GM21367 (cell line): ENCODE data around the gene P4HA2.

Source experiments
- ATAC-seq: cut with Tn5 transposase; IDR thresholded peaks from one replicate; pipeline ENCODE4 v1.9.1; 2021; ENCODE audit not compliant: unreplicated experiment

The P4HA2 gene

DNA sequence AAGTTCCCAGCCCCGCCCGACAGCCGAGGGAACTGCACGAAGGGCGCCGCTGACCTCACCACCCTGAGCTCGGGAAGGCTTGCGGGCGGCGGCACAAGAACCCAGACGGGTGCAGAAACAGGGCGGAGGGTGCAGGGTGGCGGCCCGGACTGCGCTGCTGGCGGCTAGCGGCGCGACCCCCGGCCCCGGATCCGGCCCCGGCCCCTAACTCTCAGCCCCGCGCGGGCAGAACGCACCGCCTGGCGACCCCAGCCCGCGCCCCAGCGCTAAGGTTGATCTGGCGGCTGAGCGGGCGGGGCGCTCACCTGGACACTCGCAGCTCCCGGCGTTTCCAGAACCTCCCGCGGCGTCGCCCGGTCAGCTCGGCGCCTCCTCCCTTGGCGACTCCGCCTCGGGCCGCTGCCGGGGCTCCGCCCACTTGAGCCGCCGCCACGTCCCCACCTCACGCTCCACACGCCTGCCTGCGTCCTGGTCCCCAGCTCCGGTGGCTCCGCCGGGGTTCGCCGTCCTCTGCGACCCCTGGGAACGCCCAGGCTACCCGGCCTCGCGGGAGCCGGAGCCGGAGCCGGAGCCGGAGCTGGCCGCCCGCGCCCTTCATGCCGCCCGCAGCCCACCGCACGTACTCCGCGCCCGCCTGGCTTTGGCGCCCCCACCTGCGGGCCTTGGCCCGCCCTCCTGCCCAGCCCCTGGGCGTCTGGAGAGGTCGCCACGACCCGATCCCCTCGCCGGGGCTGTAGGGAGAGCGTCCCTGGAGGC lies at the start of gene P4HA2:
Gene P4HA2, minus strand, starts transcription at position 369 of the 756 bp plus-strand sequence. CDS start 9,227 bp downstream, outside the sequence.
- peak; percentile 60 for ATAC-seq

DNA sequence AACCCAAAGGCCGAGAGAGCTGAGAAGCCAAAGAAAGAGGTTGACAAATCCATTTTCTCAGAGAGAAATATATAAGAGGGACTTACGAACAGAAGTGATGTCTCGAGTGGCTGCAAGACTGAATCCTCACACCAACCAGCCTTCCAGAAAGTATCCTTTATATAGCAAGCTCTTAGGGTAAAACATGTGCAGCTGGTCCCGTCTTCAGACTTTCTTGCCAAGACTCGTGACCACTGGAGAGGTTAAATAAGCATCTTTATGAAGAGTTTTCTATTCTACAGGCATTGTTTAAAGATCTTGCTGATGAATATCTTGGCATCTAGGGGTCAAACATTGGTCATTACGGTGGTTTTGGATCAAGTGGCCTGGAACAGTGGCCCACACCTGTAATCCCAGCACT lies 49.6 kb upstream of the P4HA2 start:
- ATAC-seq: no peak

DNA sequence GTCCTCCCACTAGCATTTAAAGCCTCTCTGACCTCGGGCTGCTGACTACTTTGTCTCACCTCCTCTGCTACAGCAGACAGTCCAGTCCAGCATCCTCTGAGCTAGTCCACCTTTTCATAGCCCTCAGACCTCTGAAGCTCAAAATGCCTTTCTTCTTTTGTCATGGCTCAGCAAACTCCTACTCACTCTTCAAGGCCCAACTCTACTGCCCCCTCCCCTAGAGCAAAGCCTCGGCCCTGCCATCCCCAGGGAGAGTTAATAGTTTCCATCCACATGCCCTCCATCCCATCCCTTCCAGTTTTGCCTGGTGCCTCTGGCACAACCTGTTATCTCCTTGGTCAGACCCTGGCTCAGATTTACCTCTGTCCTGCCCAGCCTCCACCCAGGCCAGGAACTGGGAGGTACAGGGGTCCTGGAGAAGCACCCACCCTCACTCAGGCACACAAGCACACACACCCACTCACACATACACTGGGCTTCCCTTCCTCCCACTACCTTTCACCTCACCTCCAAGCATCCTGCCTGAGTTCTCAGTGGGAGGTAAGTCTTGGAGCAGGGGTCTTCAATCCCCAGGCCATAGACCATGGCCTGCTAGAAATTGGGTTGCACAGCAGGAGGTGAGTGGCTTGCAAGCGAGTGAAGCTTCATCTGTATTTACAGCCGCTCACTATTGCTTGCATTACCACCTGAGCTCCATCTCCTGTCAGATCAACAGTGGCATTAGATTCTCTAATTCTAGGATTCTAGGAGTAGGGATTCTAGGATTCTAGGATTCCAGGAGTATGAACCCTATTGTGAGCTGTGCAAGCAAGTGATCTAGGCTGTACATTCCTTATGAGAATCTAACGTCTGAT lies 47.9 kb upstream of the P4HA2 start:
- ATAC-seq: no peak

DNA sequence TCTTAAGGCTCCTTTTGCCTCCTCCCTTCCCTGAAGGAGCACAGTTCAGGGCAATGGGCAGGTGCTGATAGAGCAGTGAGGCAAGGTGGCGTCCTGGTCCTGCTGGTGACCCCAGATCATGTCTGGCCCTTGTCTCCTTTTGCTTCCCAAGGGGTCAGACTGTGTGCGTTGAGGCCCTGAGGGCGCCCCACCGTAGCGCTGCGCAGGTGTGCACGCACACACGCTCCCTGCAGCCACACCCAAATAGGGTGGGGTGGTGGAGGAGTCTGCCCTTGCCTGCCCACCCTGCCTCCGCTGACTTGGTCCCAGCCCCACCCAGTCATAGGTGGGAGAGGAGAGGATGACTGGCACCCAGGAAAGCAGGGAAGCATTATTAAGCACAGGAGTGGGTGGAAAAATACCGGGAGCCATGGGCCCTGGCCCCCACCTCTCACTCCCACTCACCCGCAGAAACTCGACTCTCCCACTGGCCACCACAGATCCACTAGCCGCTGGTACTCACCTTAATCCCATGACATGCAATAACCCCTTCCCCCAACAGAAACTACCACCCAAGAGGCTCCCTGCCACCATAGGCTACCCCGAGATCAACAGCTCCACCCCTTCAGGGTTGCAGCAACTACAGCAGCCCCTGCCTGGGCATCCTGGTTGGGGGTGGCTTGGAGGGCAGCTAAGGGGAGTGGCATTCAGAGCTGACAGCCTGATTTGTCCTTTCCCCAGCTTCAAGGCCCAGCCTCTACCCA lies 46.6 kb upstream of the P4HA2 start:
- no peak for ATAC-seq

DNA sequence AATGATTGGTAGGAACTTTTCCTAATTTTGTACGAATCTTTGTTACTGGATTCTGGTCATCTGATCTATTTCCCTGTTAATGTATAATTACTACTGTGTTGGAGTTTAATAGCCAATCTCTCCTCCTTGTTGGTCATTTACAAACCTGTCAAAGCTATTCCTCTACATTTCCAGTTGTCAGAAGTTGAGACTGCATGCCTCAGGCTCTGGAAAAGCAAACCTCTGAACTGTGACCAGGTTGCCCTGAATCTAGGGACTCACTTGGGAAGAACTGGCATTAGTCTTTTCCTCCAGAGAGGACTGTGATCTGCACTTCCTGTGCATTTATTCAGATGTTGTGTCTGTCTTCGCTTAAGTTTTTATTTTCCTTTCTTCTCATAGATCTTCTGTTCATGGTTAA lies 46.0 kb upstream of the P4HA2 start:
- no peak for ATAC-seq

DNA sequence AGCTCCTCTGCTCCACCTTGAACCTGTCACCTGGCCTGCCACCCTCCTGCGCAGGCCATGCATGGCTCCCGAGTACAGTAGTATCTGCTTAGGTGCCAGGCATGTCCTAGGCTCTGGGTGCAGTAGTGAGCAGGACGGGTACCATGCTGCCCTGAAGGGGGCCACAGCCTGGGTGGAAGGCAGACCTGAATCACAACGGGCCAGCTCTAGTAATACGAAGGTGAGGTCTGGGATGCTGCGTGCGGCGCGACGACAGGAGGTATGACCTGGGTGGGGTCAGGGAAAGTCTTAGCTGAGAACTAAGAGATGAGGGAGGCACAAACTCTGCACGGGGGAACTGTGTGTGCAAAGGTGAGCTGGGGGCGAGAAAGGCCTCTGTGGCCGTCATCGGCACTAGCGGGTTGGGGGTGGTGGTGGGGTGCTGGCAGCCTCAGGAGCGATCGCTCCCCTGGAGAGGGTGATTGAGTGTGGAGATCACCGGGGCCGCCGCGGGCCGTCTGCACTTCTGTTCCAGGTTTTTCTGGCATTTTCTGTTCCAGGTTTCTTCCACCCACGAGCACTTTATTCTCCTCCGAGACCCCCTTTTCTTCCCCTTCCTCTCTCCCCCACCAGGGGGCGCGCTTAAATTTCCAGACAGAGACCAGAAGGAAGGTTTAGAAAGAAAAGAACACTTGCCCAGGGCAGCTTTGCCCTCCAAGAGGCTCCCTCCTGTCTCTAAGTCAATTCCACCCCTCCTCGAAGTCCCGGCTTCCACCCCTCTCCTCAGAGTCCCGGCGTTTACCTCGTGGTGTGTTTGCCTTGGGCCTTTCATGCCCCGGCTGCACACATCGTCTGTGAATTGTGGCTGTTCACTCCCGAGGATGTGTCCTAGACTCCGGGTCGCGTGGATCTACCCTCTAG lies 44.9 kb upstream of the P4HA2 start:
- ATAC-seq: no peak

DNA sequence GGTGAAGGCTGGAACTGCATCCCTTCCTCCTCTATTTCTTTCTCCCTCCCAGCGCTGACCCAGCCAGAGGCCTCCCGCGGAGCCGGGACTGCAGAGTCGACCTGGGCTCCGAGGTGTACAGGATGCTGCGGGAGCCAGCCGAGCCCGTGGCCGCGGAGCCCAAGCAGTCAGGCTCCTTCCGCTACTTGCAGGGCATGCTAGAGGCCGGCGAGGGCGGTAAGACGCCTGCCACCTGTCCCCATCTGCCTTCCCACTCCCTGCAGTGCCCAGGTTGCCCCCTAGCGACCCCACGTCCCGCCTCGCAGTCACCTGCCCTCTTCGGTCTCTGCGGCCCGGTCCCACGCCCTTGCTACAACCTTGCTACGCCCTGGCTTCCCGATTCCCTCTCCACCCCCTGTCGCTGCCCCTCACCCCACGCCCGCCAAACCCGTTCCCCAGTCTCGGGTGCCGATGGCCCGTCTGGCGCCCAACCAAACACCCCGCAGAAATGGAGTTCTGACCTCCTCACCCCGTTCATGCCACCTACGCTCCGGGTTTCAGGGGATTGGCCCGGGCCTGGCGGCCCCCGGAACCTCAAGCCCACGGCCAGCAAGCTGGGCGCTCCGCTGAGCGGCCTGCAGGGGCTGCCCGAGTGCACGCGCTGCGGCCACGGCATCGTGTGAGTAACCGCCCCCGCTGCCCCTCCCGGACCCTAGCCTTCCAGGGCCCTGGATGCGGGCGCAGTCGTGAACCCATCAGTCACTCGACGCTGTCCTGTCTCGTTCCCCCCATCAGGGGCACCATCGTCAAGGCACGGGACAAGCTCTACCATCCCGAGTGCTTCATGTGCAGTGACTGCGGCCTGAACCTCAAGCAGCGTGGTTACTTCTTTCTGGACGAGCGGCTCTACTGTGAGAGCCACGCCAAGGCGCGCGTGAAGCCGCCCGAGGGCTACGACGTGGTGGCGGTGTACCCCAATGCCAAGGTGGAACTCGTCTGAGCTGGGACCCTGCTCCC lies 43.9 kb upstream of the P4HA2 start:
- ATAC-seq: no peak

DNA sequence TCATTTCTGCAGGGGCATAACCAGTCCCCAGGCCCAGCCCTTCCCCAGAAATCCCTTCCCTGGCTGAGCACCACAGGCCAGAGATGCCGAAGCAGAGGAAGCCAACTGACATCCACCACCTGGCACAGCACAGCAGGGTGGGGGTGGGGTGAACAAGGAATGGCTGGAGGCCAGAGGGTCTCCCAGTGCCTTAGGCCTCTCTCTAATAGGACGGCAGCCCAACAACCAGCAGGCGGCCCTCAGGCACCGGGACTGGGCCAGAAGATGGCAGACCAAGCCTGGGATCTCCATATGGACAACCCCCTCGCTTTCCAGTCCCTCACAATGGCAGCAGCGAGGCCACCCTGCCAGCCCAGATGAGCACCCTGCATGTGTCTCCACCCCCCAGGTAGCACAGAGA lies 43.1 kb upstream of the P4HA2 start:
- ATAC-seq: no peak

DNA sequence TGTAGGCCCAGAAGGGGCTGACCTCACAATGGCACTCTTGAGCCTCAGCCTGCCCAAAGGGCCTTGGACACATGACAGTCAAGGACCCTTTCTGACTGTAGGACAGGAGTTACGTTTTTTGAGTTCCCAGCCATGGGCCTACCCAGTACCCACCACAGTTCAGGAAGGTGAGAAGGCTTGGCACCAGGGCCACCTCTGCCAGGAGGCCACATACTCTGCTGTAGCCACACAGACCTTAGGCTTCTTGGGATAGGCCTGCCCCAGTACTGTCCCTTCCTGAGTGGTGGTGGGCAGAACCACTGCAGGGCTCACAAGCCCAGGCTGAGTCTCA lies 42.6 kb upstream of the P4HA2 start:
- no peak for ATAC-seq

DNA sequence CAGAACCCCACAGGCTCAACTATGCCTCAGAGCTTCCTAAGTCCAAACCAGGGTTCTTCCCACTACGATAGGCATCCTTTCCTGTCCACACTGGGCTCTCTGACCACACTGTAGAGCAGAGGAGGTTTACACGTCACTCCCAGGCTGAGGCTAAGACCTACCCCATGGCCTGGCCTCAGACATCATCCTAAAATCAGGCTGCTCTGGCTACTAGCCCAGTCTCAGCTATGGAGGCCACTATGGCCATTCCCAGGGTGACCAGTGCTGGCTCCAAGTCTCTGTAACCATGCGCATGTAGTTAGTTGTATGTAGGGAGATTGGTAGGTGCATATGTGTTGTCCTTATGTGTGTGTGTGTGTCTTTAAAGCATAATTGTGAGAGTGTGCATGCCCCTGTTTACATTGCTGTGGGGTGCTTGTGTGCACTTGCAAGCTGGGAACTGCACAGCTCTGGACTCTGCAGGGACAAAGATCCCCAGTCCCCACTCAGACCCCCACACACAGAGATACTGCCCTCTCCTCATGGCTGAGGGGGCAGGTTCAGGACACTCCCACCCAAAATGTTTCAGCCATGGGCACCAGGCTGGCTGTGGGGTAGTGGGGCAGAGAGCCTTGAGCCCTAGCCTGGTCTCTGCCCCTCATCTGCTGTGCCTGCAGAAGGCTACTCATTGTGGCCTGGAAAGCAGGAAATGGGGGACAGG lies 42.1 kb upstream of the P4HA2 start:
- no peak for ATAC-seq

DNA sequence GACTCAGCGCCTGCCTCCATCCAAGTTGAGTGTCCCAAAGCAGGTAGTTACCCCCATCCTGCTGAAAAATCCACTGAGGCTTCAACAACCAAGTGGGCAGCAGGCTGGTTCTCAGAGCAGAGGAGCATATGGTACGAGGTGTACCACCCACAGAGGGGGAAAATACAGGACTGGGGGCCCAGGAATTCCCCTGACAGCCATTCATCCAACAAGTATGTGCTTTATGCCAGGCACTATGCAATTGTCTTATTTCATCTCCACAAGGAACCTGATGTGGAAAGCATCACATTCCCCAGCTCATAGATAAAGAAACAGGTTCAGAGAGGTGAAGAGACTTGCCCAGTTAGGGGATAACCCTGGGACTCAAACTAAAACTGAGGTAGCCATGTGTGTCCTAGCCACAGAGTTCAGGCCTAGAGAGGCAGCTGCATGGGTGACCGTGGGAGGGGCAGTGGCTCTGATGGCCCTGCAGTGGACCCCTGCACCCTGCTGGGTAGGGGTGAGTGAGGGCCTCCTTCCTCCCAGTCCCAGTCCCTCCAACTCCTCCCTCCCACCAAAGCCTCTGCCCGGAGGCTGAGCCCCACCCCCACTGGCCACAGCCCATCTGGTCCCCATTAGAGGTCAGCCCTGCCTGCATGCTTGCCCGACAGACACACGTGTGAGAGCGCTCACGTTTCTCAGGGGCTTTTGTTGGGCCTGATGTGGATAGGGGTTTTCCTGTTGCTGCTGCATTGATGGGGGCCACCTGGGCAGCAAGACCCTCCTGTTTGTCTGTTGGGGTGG lies 41.3 kb upstream of the P4HA2 start:
- ATAC-seq: peak; percentile 62

DNA sequence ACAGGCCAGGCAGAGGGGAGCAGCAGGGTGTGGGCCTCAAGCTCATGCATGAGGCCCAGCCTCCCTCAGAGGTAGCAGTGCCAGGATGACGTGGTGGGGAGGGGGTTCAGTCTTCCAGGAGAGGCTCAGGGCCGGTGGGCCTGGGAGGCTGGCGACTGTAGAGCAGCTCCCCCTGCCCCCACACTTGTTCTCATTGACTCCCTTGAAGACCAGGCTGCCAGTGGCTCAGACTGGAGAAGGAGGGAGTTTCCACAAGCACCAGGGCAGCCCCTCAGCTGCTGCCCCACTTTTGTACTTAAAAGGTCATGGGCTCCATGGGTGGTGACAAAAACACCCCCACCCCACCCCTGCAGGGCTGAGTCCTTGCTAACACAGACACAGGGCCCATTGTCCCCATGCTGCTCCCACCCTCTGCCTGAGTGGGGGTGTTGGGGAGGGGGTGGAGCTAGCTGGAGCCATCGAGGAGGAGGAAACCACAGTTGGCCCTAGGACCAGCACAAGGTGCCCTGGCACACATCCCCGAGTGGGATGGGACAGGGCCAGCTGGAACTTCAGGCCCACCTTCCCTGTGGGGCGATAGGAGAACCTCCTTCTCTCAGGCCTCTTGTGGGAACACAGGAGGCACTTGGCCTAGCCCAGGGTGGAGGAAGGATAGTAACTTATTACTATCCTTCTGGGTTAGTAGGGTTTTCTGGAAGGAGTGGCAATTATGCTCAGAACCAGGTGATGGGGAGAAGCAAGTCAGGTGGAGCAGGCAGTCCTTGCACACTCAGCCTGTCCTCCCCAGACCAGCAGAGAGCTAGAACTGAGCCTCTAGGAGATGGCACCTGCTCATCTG lies 40.5 kb upstream of the P4HA2 start:
- no peak for ATAC-seq

DNA sequence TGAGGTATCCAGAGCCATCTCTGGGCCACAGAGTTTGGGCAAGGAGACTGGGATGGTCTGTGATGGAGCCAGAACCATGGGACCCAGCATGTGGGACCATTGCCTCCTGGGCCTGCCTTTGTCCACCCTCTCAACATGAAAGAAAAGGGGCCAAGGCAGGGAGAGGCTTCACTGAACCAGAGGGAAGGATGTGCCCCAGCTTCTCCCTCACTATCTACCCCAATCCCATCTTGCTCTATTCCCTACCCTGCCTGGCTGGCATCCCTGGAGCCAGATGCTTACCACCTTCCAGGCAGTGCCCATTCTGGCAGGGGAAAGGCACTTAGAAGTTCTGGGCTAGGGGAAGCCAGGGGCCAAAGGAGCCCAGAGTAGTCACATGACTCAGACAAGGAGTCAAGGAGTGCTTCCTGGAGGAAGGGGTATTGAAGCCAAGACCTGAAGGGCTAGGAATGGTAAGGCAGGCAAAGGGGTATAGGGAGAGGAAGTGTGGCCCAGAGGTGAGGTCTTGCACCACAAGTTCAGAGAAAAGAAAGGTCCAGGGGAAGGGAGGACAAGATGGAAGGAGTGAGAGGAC lies 39.6 kb upstream of the P4HA2 start:
- ATAC-seq: no peak

DNA sequence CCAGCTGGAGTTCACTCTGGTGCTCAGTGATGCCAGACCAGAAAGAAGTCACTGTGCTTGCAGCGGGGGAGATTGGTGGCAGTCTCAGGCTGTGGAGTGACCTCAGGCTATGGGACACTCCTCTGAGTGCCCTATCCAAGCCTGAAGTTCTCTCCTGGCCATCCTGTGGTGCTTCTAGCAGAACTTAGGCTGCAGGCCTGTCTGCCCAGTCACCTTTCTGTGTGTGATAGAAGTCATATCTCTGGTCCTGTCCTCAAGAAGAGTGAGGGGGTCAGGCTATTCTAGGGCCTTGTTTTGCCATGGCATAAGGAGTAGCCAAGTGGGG lies 39.1 kb upstream of the P4HA2 start:
- ATAC-seq: no peak

DNA sequence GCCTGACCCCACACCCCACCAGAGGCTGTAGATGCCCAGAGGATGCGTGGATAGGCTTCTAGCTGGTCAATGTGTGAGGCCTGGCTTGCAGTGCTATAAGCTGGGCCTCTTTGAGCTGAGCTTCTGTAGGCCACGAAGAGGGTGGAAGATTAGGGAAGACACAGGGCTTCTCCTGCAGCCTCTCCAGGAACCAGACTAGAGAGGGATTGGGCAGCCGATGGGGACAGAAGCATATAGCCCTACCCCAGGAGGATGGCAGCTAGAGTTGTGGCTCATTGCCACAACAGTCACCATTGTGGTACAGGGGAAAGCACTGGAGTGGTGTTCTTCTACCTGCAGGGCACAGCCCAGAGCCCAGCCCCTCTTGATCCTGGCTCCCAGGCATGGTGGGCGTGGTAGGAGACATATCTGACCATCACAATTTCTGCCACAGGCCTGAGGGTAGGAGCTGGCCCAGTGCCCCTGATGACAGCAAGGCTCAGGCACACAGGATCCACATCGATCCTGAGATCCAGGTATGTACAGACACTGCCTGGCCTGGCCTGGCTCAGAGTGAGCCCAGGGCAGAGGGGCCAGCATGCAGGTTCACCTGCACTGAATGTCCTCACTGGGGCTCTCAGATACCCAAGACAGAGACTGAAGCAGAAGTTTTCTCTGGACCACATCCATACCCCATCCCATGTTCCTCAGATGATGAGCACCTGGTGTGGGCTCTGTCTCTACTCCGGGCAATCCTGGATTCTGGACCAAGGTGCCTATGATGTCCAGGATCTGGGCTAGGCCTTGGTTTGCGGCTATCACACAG lies 38.6 kb upstream of the P4HA2 start:
- no peak for ATAC-seq

DNA sequence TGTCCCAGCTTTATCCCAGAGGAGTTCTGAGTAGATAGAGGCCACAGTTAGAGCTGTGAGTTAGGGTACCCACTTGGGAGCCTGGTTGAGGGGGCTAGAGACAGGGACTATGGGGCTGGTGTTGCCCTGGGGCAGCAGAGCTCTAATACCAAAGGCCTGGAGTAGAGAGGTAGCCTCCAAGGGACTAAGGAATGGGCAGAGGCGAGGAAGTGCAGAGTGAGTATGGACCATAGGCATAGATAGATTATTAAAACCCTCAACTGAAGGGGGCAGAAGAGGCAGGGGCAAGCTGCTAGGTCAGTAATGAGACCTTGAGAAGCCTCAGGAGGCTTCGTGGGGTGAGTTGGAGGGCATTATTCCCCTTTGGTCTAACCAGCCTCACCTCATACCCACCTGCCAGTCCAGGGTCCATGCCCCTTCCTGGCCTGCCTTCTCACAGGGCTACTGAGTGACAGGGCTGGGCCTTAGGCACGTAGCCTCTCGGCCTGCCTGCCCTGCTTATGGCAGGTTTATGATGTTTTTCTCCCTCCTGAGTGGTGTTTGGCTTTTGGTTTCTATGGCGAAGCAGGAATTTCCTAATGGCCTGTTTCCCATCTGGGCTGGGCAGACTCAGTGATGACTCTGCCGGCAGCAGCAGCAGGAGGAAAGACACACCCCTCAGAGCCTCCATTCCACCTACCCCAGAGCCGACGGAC lies 37.8 kb upstream of the P4HA2 start:
- ATAC-seq: no peak
